Left lung (tissue), 10 donors: ENCODE measurements around the gene CDX2. TPM values are rescaled to one million over a fixed set of nuclear protein-coding genes. Genes with fewer than 3 reads are reported as not detected.

Experiments used
- ATAC-seq: fragments of 200-7000 bp; cut with Tn5 transposase; one replicate; pipeline ENCODE4 v1.9.1; 2020; ENCODE audit warnings: moderate library complexity
- DNase-seq, 4 donors: peaks; one replicate each; pipeline ENCODE4 v3.0.0-alpha.2; 2013 to 2020
- H3K27ac ChIP-seq, 2 donors: fragments of 200-600 bp; sonication (generic) in 1 of 2; one replicate each; pipeline versions ENCODE4 v1.5.0 to v1.8.0; 2020 to 2021
- H3K27me3 ChIP-seq, 2 donors: fragments of 200-600 bp; sonication (generic) in 1 of 2; one replicate each; pipeline versions ENCODE4 v1.5.0 to v1.8.0; 2020 to 2021
- H3K36me3 ChIP-seq, 2 donors: fragments of 200-600 bp; sonication (generic) in 1 of 2; one replicate each; pipeline versions ENCODE4 v1.5.0 to v1.8.0; 2020 to 2021
- H3K4me1 ChIP-seq, 2 donors: fragments of 200-600 bp; one replicate each; pipeline ENCODE4 v1.8.0; 2021
- H3K4me3 ChIP-seq, 2 donors: fragments of 200-600 bp; sonication (generic) in 1 of 2; one replicate each; pipeline versions ENCODE4 v1.5.0 to v1.8.0; 2020 to 2021; ENCODE audit warnings: mild to moderate bottlenecking in 1 of 2
- H3K9me3 ChIP-seq, 2 donors: fragments of 200-600 bp; sonication (generic) in 1 of 2; one replicate each; pipeline versions ENCODE4 v1.5.0 to v1.8.0; 2020 to 2021
- intact Hi-C, 2 donors: fragments of 100-400 bp; cut with DNase I; formaldehyde crosslinking; loops; one replicate each; pipeline versions ENCODE4 v1.11.2 to v1.14.2; 2022
- polyA plus RNA-seq, 6 donors: library from polyadenylated mRNA; unstranded; fragments of 120-200 nt; gene quantifications; one replicate each; pipeline ENCODE4 v1.2.1, GENCODE V29; 2013; ENCODE audit not compliant: insufficient read length in 6 of 6
- total RNA-seq, 2 donors: library from RNA; stranded (reverse); fragmentation: NEBNext Ultra II Directional; extraction: Animal tissue kit (Norgen Biotek cat#: 25700); gene quantifications; one replicate each; pipeline ENCODE4 v1.2.1, GENCODE V29; 2021
- TF ChIP-seq, protein P1 (sequence below), 2 donors: fragments of 200-600 bp; sonication (generic) in 1 of 2; IDR thresholded peaks; one replicate each; pipeline versions ENCODE4 v1.5.0 to v1.8.0; 2021; ENCODE audit warnings: antibody characterized with exemption in 2 of 2
- donor health status: DM: no; HTN: yes; CAD: no.
- donor health status: DM: no; HTN: no; CAD: no.

The CDX2 gene
- total and polyA plus RNA-seq, 8 donors = not detected

DNA sequence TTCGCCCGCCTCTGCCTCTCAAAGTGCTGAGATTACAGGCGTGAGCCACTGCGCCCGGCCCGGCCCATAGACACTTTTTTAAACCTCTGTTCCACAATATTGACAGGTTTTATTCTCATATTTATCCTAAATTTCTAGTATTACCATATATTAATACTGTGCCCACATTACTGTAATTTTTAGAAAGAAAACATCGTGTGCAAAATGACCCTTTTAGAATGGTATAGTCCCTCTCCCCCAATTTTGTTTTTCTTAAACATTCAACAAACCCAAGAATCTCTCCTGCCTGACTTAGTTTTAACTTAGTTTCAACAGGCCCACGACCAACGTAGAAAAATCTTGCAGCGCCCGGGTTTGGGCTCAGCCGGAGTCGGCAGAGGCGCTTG is 9.1 kb downstream of the CDX2 start:
- intact Hi-C loops = no loop called here
- no peak for ATAC-seq
- no peak overlapping the region for H3K27ac ChIP-seq

DNA sequence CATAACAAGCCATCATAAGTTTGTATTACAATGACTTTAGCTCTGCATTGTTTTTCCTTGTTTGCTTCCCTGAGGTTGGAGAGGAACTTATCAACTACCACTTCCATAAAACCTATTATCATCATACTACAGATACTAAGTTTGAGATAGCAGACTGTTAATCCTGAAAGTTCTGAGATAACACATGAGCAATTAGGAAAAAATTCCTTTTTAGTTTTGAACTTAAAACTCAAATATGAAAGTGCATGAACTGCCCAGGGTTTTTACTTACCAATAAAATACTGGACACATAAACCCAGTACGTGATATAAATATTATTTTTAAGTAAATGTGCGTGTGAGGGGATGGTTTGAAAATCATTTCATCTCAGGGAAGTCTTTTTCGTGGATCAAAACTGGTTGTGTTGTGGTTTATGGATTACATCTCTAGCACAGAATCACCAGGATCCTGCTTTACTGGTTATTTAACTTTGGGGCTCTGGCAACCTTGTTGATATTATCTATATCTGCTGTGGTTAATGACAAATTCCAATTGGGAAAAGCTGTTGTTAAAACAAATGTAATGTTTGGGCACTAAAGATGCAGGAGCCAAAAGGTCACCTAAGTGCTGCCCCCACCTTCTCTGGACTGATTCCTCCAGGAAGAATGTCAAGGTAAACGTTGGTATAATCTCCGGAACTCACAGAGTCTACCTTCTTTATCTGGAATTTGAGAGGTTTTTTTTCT is 12.4 kb downstream of the CDX2 start:
- Histone ChIP-seq H3K36me3 (no peaks in the 10 kb centered on the region), H3K9me3 (no peaks in the 10 kb centered on the region), H3K4me1 (peaks cover 21 to 37% of the 10 kb centered on the region in 2 donors), H3K27me3 (peaks cover 99 to 100% of the 10 kb centered on the region in 2 donors), H3K4me3 (no peak overlapping the region), H3K27ac (no peak overlapping the region)
- ATAC-seq (no peak), DNase-seq (no peak)
- intact Hi-C loops = no loop called here
- TF ChIP-seq, protein P1, sequence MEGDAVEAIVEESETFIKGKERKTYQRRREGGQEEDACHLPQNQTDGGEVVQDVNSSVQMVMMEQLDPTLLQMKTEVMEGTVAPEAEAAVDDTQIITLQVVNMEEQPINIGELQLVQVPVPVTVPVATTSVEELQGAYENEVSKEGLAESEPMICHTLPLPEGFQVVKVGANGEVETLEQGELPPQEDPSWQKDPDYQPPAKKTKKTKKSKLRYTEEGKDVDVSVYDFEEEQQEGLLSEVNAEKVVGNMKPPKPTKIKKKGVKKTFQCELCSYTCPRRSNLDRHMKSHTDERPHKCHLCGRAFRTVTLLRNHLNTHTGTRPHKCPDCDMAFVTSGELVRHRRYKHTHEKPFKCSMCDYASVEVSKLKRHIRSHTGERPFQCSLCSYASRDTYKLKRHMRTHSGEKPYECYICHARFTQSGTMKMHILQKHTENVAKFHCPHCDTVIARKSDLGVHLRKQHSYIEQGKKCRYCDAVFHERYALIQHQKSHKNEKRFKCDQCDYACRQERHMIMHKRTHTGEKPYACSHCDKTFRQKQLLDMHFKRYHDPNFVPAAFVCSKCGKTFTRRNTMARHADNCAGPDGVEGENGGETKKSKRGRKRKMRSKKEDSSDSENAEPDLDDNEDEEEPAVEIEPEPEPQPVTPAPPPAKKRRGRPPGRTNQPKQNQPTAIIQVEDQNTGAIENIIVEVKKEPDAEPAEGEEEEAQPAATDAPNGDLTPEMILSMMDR (IDR thresholded peaks at IDR 0.05) = no peak

More for the DNA sequence above, 9.1 kb downstream of the CDX2 start:
- Histone ChIP-seq H3K36me3 (no peaks in the 10 kb centered on the region), H3K4me3 (no peak overlapping the region), H3K4me1 (peaks cover 13 to 21% of the 10 kb centered on the region in 2 donors), H3K9me3 (no peaks in the 10 kb centered on the region), H3K27me3 (peaks cover 96 to 100% of the 10 kb centered on the region in 2 donors)
- TF ChIP-seq, protein P1 (IDR thresholded peaks at IDR 0.05) = no peak
- no peak for DNase-seq

DNA sequence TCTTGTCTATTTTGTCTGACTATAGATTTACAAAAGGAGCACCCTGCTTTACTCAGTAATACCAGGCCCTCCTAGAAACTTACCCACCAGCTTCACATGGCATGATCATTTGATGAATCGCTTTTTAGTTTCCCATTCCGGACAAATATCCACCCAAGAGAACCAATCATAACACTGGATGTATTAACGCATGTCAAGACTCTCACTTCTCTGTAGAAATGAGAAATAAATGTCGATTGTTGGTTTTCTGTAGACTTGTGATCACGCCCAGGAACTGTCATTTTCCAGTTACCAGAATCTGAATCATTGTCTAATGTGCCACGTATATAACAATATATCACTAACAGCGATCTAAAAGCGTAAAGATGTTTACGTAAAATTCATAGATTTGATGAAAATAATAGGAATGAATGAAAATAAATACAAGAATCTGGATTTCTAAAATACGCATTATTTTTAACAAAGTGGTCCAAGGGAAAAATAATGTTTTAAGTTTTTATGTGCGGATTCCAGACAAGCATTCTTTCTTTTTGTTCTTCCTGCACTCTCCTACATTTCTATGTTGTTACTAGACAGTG is 14.0 kb downstream of the CDX2 start:
- Histone ChIP-seq H3K27me3 (peaks cover 89 to 100% of the 10 kb centered on the region in 2 donors), H3K36me3 (no peaks in the 10 kb centered on the region), H3K4me1 (peaks cover 13 to 20% of the 10 kb centered on the region in 2 donors), H3K9me3 (no peaks in the 10 kb centered on the region), H3K27ac (no peak overlapping the region), H3K4me3 (no peak overlapping the region)
- intact Hi-C loops = no loop called here
- ATAC-seq (no peak), DNase-seq (no peak)
- TF ChIP-seq, protein P1 (IDR thresholded peaks at IDR 0.05) = no peak

DNA sequence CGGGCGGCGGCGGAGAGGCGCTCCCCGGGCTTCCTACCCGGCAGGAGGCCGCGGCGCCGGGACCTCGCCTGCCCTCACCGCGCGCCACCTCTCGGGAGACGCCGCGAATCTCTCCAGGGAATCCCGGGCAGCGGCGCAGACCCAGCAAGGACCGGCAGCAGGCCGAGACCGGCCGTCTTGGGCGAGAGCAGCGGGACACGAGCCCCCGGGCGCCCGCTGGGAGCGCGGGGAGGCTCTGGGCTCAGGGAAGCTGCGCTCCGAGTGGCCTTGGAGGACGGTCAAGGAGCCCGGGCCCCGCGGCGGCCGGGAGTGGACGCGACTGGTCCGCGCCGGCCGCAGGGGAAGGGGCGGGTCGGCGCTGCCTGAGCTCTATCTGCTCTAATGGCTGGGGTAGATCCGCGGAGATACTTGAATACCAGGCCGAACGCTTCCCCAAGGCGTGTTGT is 14.7 kb downstream of the CDX2 start:
- TF ChIP-seq, protein P1 (IDR thresholded peaks at IDR 0.05) = no peak
- intact Hi-C loops = no loop called here
- H3K27me3 ChIP-seq = peaks cover 82 to 100% of the 10 kb centered on the region in 2 donors
- peak; percentile 68 for ATAC-seq
- peaks cover 8 to 16% of the 10 kb centered on the region in 2 donors for H3K4me1 ChIP-seq
- DNase-seq = peak in 1 of 4 donors; percentile 80
- no peaks in the 10 kb centered on the region for H3K36me3 ChIP-seq
- peak overlapping the region; percentile 20 to 45 for H3K4me3 ChIP-seq
- no peaks in the 10 kb centered on the region for H3K9me3 ChIP-seq
- H3K27ac ChIP-seq = no peak overlapping the region

DNA sequence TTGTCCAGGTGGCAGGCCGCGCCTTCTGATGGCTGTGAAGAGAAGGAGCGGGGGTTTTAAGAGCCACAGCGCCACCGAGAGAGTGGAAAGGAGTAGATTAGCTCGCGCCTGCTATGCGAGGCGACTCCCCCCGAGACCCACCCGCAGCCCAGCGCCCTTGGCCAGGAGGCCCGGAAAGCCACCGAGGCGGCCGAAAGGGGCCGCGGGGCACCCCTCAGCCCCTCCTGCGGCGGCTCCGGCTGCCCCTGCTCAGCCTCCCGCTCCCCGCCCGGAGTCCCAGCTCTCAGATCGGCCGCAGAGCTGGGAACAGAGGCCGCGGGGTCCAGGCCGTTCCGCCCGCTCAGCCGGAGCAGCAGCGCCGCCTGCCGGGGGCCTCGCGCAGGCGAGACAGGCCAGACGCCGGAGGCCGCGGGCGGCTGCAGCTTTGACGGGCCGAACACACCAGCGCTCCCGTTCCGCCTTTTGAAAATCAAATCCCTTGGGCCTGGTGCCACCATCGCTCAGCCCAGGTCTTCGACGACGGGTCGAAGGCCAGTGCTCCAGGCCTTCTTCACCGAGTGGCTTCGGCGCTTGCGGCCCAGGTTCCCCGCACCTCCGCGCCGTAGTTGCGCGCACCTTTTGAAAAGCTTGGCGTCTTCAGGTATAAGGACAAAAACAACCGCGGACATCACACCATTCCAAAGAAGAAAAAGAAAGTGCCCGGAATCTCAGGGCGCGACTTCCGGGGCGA is 15.3 kb downstream of the CDX2 start:
- Histone ChIP-seq H3K4me1 (peaks cover 8 to 16% of the 10 kb centered on the region in 2 donors), H3K27me3 (peaks cover 76 to 100% of the 10 kb centered on the region in 2 donors), H3K36me3 (no peaks in the 10 kb centered on the region), H3K4me3 (peak overlapping the region; percentile 20 to 45), H3K9me3 (no peaks in the 10 kb centered on the region), H3K27ac (no peak overlapping the region)
- peak; percentile 62 to 91 (median 74) for DNase-seq
- ATAC-seq = peak; percentile 99
- TF ChIP-seq, protein P1 (IDR thresholded peaks at IDR 0.05) = peak; percentile 86 to 87
- intact Hi-C loops = no loop called here
